Gastroesophageal sphincter (tissue), 4 donors: ENCODE measurements around the gene FBXO30. TPM values are rescaled to one million over a fixed set of nuclear protein-coding genes. Genes with fewer than 3 reads are reported as not detected.

Experiments
- ATAC-seq: fragments of 150-250 bp; one replicate; pipeline ENCODE4 v1.9.1; 2016; ENCODE audit warnings: mild to moderate bottlenecking, moderate library complexity
- H3K27ac ChIP-seq, 4 donors: fragments of 200-600 bp; sonication (generic) in 3 of 4; 1 replicate in 3 of 4; 2 replicates in 1 of 4; pipeline ENCODE4 v1.5.1; 2016 to 2019
- H3K27me3 ChIP-seq: fragments of 200-600 bp; sonication (generic); one replicate; pipeline ENCODE4 v1.5.1; 2019
- H3K36me3 ChIP-seq, 2 donors: fragments of 200-600 bp; sonication (generic); one replicate each; pipeline ENCODE4 v1.5.1; 2019; ENCODE audit warnings: control low read depth in 1 of 2
- H3K4me1 ChIP-seq, 3 donors: fragments of 200-600 bp; sonication (generic); 1 replicate in 2 of 3; 2 replicates in 1 of 3; pipeline ENCODE4 v1.5.1; 2016 to 2019; ENCODE audit warnings: control low read depth in 2 of 3
- H3K4me3 ChIP-seq, 2 donors: fragments of 200-600 bp; sonication (generic); one replicate each; pipeline ENCODE4 v1.5.1; 2019; ENCODE audit warnings: mild to moderate bottlenecking in 1 of 2, moderate library complexity in 1 of 2
- H3K9me3 ChIP-seq, 3 donors: fragments of 200-600 bp; sonication (generic); one replicate each; pipeline ENCODE4 v1.5.1; 2017 to 2019; ENCODE audit warnings: control low read depth in 2 of 3
- EP300 ChIP-seq: sonication (generic); formaldehyde crosslinking; IDR thresholded peaks from one replicate; pipeline ENCODE4 v1.6.1; 2017; ENCODE audit warnings: antibody characterized with exemption, mild to moderate bottlenecking
- POLR2A ChIP-seq, 2 donors: fragments of 450-650 bp; IDR thresholded peaks; one replicate each; pipeline ENCODE4 v1.6.1; 2017; ENCODE audit warnings: antibody characterized with exemption in 2 of 2, mild to moderate bottlenecking in 2 of 2, moderate library complexity in 1 of 2
- POLR2AphosphoS5 ChIP-seq: sonication (generic); formaldehyde crosslinking; IDR thresholded peaks from one replicate; pipeline ENCODE4 v1.6.1; 2017; ENCODE audit warnings: antibody characterized with exemption
- WGBS, 2 donors: methylation state at CpG; one replicate each; pipeline ENCODE4 v1.1.5; 2018; ENCODE audit warnings: low coverage in 1 of 2; 5-methylcytosine and 5-hydroxymethylcytosine counted together
- total RNA-seq, 4 donors: library from RNA; depleted of rRNA; stranded (reverse); fragments of >200 nt; gene quantifications; one replicate each; pipeline ENCODE4 v1.1.0, GENCODE V29; 2016
- TF ChIP-seq, protein P1 (sequence below), 4 experiments: fragments of 200-600 bp in 2 of 4; fragments of 450-650 bp in 2 of 4; sonication (generic) in 1 of 4; IDR thresholded peaks; one replicate each; pipeline ENCODE4 v1.5.1; 2017 to 2019; ENCODE audit warnings: antibody characterized with exemption in 4 of 4, mild to moderate bottlenecking in 2 of 4, moderate library complexity in 2 of 4

The FBXO30 gene
- total RNA-seq, 4 donors from 2014 or later: 47.7 to 102 (median 63.1) TPM

DNA sequence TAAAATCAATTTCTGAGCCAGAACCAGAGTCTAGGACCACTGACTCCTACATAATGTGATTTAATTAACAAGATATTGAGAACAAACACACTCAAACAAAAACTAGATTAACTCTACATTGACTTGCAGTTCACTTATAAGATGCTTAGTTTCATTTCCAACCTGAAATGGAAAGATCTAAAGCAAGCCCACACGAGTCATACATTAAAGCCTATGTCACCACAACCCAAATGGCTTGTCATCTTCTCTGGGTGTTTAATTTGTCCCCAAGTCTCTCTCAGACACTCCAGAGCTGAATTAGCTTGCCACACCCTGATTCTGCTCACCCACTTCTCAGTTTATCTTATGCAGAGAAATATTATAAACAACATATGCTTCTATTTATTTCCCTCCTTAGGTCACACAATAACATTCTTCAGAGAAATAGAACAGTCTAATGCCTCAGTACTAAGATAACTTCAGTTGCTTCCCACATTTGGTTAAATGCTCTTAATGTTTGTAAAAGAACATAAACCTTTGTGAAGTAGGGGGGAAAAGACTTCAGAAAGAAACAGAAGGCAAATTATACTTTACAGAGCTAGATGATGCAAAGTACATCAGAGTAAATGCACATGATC, 8.8 kb upstream of the FBXO30 start:
- no peaks in the 10 kb centered on the region for H3K27me3 ChIP-seq
- no peaks in the 10 kb centered on the region for H3K36me3 ChIP-seq
- ATAC-seq: no peak
- WGBS, 2 donors: 11 to 50% methylated on average over 1 of the region's 1 CpG
- H3K4me1 ChIP-seq: peaks cover 0 to 9% (median 0%) of the 10 kb centered on the region in 3 donors
- H3K9me3 ChIP-seq: no peaks in the 10 kb centered on the region
- TF ChIP-seq POLR2A (IDR thresholded peaks at IDR 0.05): no peak
- H3K27ac ChIP-seq: peak overlapping the region in 1 of 4 donors; percentile 12
- H3K4me3 ChIP-seq: no peak overlapping the region

DNA sequence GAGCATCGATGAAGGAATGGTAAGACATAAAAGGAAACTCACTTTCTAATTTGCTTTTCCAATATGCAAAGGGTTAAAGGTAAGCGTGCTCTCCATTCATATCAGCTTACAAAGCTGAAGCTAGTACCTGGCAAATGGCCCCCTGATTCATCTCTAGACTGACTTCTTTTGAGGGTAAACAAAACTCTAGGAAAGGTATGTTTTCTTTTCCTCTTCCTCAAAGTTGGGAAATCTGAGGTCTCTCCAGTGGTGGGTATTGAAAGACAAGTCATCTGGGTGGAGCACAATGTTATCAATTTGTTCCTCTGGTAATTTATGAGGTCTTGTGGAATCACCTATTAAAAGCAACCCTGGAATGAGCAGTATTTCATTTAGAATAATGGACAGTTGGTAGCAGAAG, 7.9 kb upstream of the FBXO30 start:
- ATAC-seq: no peak
- Histone ChIP-seq H3K4me3 (no peak overlapping the region), H3K4me1 (peaks cover 0 to 9% (median 0%) of the 10 kb centered on the region in 3 donors), H3K27ac (no peak overlapping the region), H3K9me3 (no peaks in the 10 kb centered on the region), H3K36me3 (no peaks in the 10 kb centered on the region), H3K27me3 (no peaks in the 10 kb centered on the region)
- TF ChIP-seq POLR2A (IDR thresholded peaks at IDR 0.05) (no peak), POLR2AphosphoS5 (no peak)
- 70 to 89% methylated on average over 2 of the region's 2 CpGs for WGBS, 2 donors

DNA sequence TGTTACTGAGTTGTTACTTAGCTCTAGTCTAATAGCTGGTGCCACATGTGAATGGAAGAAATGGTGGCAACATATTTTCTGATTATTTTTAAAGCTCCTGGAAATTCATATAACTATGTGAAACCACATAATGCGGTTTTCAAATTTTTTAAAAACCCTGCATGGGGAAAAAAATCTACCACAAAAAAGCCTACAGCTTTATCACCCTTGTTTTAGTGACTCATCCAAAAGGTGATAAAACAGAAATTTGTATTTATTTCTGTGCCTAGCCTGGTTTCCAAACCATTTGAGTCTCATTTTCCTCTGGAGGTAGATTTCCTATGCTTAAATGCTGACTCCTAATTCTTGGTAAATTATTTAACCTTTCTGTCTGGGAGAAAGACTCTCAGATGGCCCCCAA, 5.4 kb upstream of the FBXO30 start:
- H3K36me3 ChIP-seq: no peaks in the 10 kb centered on the region
- no peak overlapping the region for H3K4me3 ChIP-seq
- H3K27me3 ChIP-seq: no peaks in the 10 kb centered on the region
- H3K9me3 ChIP-seq: no peaks in the 10 kb centered on the region
- ATAC-seq: no peak
- no peak overlapping the region for H3K27ac ChIP-seq
- no peak for TF ChIP-seq POLR2A (IDR thresholded peaks at IDR 0.05)
- 83 to 96% methylated on average over 1 of the region's 1 CpG for WGBS, 2 donors
- peaks cover 0 to 30% (median 0%) of the 10 kb centered on the region in 3 donors for H3K4me1 ChIP-seq

DNA sequence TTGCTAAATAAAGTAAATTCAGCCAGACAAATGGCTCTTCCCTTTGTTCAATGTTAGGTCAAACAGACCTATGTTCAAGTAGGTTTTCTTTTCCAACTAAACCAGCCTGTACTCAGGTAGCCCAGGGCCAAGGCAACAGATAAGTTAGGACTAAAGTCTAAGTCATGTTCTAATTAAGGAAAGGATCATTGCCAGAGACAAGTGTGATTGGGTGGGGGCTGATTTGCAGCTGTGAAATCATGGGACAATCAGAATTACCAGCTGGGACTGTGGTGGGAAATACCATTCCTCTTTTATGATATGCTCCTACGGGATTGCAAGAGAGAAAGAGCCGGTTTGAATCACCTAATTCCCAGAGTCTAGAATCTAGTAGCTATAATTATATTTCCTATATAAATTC, 4.2 kb upstream of the FBXO30 start:
- Histone ChIP-seq H3K36me3 (no peaks in the 10 kb centered on the region), H3K4me3 (no peak overlapping the region), H3K27me3 (no peaks in the 10 kb centered on the region), H3K4me1 (peaks cover 0 to 29% (median 0%) of the 10 kb centered on the region in 3 donors), H3K9me3 (no peaks in the 10 kb centered on the region), H3K27ac (no peak overlapping the region)
- TF ChIP-seq EP300: no peak
- TF ChIP-seq, protein P1, sequence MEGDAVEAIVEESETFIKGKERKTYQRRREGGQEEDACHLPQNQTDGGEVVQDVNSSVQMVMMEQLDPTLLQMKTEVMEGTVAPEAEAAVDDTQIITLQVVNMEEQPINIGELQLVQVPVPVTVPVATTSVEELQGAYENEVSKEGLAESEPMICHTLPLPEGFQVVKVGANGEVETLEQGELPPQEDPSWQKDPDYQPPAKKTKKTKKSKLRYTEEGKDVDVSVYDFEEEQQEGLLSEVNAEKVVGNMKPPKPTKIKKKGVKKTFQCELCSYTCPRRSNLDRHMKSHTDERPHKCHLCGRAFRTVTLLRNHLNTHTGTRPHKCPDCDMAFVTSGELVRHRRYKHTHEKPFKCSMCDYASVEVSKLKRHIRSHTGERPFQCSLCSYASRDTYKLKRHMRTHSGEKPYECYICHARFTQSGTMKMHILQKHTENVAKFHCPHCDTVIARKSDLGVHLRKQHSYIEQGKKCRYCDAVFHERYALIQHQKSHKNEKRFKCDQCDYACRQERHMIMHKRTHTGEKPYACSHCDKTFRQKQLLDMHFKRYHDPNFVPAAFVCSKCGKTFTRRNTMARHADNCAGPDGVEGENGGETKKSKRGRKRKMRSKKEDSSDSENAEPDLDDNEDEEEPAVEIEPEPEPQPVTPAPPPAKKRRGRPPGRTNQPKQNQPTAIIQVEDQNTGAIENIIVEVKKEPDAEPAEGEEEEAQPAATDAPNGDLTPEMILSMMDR (IDR thresholded peaks at IDR 0.05): no peak
- no peak for TF ChIP-seq POLR2A (IDR thresholded peaks at IDR 0.05)
- TF ChIP-seq POLR2AphosphoS5: no peak
- ATAC-seq: no peak
- 81 to 100% methylated on average over 1 to 2 of the region's 2 CpGs for WGBS, 2 donors

DNA sequence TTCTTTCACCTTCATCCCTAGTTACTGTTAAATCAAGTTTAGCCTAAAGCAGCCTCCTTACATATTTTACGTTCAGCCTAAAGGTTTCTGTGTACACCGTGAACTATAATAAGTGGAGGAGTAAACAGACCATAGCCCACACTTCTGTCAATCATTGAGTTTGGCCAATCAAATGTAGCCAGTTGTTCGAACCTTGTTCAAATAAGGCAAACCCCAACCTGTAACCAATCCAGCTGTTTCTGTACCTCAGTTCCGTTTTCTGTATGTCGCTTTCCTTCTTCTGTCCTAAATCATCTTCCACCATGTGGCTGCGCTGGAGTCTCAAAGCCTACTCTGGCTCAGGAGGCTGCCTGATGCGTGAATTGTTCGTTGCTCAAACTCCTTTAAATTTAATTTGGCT, 1.8 kb upstream of the FBXO30 start:
- H3K4me3 ChIP-seq: peak overlapping the region; percentile 82 to 88
- peak overlapping the region; percentile 88 to 97 (median 94) for H3K27ac ChIP-seq
- 65 to 82% methylated on average over 8 of the region's 8 CpGs for WGBS, 2 donors
- ATAC-seq: no peak
- TF ChIP-seq POLR2AphosphoS5: no peak
- TF ChIP-seq, protein P1 (IDR thresholded peaks at IDR 0.05): peak in 1 of 4 experiments; percentile 9
- no peak for TF ChIP-seq POLR2A (IDR thresholded peaks at IDR 0.05)
- TF ChIP-seq EP300: no peak
- H3K9me3 ChIP-seq: no peaks in the 10 kb centered on the region
- no peaks in the 10 kb centered on the region for H3K36me3 ChIP-seq
- peaks cover 0 to 30% (median 0%) of the 10 kb centered on the region in 3 donors for H3K4me1 ChIP-seq
- H3K27me3 ChIP-seq: no peaks in the 10 kb centered on the region

DNA sequence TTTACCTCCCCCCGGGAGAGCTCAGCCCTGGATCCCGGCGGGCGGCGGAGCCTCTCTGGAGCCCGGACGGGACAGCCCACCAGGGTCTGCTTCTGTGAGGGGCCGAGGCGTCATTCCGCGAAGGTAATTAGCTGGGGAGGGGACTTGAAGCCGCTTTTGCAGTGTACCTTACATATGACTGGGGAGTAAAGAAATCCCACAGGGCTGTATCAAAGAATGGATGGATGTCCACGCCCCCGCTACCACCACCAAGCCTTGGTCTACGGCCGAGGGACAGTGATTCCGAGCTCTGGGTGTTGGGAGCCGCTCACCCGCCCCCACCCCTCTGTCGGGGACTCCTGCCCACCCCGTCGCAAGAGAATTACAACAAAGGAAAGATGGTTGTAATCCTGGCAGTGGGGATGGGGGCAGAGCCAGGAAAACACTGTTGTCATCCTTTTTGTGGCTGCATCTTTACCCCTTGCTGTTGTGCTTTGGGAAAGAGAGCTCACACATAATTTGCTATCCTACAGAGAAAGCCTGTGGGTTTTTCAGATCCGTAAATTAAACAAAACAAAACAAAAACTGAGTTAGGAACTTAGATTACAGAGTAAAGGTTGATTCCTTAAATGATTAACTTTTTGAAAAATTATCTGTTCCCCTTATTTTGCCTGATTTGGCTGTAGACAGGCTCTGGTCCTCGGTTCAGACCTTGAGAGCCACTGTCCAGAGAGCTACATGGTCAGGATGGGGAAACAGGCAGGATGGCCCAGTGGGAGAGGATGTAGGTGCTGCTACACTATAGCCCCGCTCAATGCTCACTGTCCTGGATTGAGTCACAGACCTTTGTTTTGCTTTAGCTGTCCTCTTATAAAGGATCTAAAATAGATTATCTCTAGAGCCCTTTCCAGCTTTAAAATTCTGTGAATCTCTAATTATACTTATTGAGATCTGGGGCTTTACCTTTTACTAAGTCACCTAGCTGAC, 997 bp upstream of the FBXO30 start:
- no peaks in the 10 kb centered on the region for H3K36me3 ChIP-seq
- TF ChIP-seq, protein P1 (IDR thresholded peaks at IDR 0.05): no peak
- peak in 1 of 2 donors; percentile 11 for TF ChIP-seq POLR2A (IDR thresholded peaks at IDR 0.05)
- H3K4me3 ChIP-seq: peak overlapping the region; percentile 82 to 88
- H3K4me1 ChIP-seq: peaks cover 0 to 37% (median 0%) of the 10 kb centered on the region in 3 donors
- no peaks in the 10 kb centered on the region for H3K27me3 ChIP-seq
- 15 to 19% methylated on average over 5 to 8 of the region's 25 CpGs for WGBS, 2 donors
- no peaks in the 10 kb centered on the region for H3K9me3 ChIP-seq
- peak overlapping the region; percentile 88 to 97 (median 94) for H3K27ac ChIP-seq
- ATAC-seq: peak; percentile 1
